ENCODE results near the gene PNPLA3.
A peak's percentile ranks its signal among the peaks of the same experiment; 100 is the strongest.

Gene PNPLA3

DNA sequence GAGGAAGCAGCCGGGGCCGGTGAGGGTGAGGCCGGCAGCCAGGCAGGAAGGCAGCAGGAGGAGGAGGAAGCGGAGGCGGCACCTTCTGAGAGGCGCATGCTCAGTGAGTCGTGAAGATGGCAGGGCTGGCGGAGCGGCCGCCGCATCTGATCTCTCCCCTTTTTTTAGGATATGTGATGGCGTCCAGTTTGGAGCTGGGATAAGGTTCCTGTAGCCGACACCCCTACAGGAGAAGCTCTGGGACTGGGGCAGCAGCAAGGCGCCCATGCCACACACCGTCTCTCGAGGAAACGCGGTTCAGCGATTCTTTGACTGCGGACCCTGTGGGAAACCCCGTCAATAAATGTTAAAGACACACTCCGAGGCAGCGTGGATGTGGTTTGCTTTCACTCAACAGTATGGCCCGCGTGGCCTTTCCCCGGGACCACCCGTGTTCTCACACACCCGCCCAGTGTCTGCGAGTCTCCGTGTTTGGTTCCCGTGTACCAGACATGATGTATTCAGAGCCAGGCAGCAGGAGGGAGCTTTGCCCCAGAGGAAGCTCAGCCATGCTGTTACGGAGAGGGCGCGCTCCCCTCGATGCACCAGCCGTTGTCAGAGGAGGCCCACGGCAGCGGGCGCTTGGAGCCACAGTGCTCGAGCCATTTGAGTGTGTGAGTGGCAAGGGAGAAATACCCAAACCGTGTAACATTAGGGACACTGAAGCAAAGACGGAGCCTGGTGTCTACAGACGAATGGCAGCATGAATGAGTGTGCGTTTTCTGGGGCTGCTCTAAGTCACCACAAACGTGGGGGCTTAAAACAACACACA is 72.8 kb downstream of the PNPLA3 start:
- peak overlapping the region; percentile 60 for H3K4me3 ChIP-seq (ENCODE audit: low read depth, low read length)
- peak; percentile 37 for DNase-seq (ENCODE audit: low read depth)
- TF ChIP-seq CTCF (IDR thresholded peaks at IDR 0.05; ENCODE audit: low read depth, low read length, missing control alignments) = no peak

GRCh38 chr22:43996981-43997265 is 73.3 kb downstream of the PNPLA3 start:
- TF ChIP-seq CTCF (IDR thresholded peaks at IDR 0.05; ENCODE audit: low read depth, low read length, missing control alignments) = no peak
- DNase-seq (ENCODE audit: low read depth) = no peak
- no peak overlapping the region for H3K4me3 ChIP-seq (ENCODE audit: low read depth, low read length)
